H9 (cell line): Measurements from ENCODE around the gene SAMMSON. TPM values are rescaled to one million over a fixed set of nuclear protein-coding genes. Genes with fewer than 3 reads are reported as not detected.
A peak's percentile ranks its signal among the peaks of the same experiment; 100 is the strongest.

ENCODE experiments used
- DNase-seq: peaks from one replicate; pipeline ENCODE4 v3.0.0-alpha.2; 2017
- H2AFZ ChIP-seq: one replicate; pipeline ENCODE4 v1.6.1; 2013; ENCODE audit warnings: mild to moderate bottlenecking, low read length, control low read depth, moderate library complexity
- H2AK5ac ChIP-seq: 2 replicates; pipeline ENCODE4 v1.6.1; 2013; ENCODE audit warnings: low read length, control low read depth, mixed read lengths; ENCODE audit not compliant: insufficient read length
- H2BK120ac ChIP-seq: one replicate; pipeline ENCODE4 v1.6.1; 2013; ENCODE audit warnings: low read depth, mild to moderate bottlenecking, low read length, control low read depth, inconsistent platforms; ENCODE audit not compliant: poor library complexity, severe bottlenecking
- H2BK12ac ChIP-seq: 2 replicates; pipeline ENCODE4 v1.6.1; 2013; ENCODE audit warnings: low read length, control low read depth, mixed read lengths, low read depth; ENCODE audit not compliant: insufficient read length
- H2BK15ac ChIP-seq: 2 replicates; pipeline ENCODE4 v1.6.1; 2013; ENCODE audit warnings: low read depth, low read length, control low read depth
- H2BK20ac ChIP-seq: one replicate; pipeline ENCODE4 v1.6.1; 2013; ENCODE audit warnings: low read depth, mild to moderate bottlenecking, low read length, control low read depth, inconsistent platforms; ENCODE audit not compliant: poor library complexity, severe bottlenecking
- H2BK5ac ChIP-seq: 2 replicates; pipeline ENCODE4 v1.6.1; 2013; ENCODE audit warnings: low read length, control low read depth, mixed read lengths; ENCODE audit not compliant: insufficient read length
- H3K14ac ChIP-seq: 2 replicates; pipeline ENCODE4 v1.6.1; 2013; ENCODE audit warnings: low read length, control low read depth; ENCODE audit not compliant: insufficient read depth
- H3K18ac ChIP-seq: 2 replicates; pipeline ENCODE4 v1.6.1; 2013; ENCODE audit warnings: low read depth, mild to moderate bottlenecking, mixed read lengths, low read length, control low read depth; ENCODE audit not compliant: insufficient read length
- H3K23ac ChIP-seq: 2 replicates; pipeline ENCODE4 v1.6.1; 2013; ENCODE audit warnings: low read length, control low read depth, mixed read lengths, low read depth; ENCODE audit not compliant: insufficient read length
- H3K23me2 ChIP-seq: 2 replicates; pipeline ENCODE4 v1.6.1; 2013; ENCODE audit warnings: low read depth, mild to moderate bottlenecking, mixed read lengths, low read length, control low read depth; ENCODE audit not compliant: insufficient read length, poor library complexity, severe bottlenecking
- H3K27ac ChIP-seq: 2 replicates; pipeline ENCODE4 v1.5.1; 2013; ENCODE audit warnings: low read length, control low read depth, mixed read lengths, low read depth; ENCODE audit not compliant: insufficient read length
- H3K27me3 ChIP-seq: 2 replicates; pipeline ENCODE4 v1.6.1; 2013; ENCODE audit warnings: low read length, control low read depth, inconsistent platforms; ENCODE audit not compliant: insufficient read depth
- H3K4ac ChIP-seq: 2 replicates; pipeline ENCODE4 v1.6.1; 2013; ENCODE audit warnings: low read depth, mild to moderate bottlenecking, control low read depth, inconsistent platforms, low read length, moderate library complexity
- H3K4me1 ChIP-seq: 2 replicates; pipeline ENCODE4 v1.6.1; 2013; ENCODE audit warnings: low read length, control low read depth, inconsistent platforms; ENCODE audit not compliant: insufficient read depth
- H3K4me2 ChIP-seq: 2 replicates; pipeline ENCODE4 v1.6.1; 2013; ENCODE audit warnings: low read length, control low read depth, mixed read lengths; ENCODE audit not compliant: insufficient read length, insufficient read depth
- H3K56ac ChIP-seq: 2 replicates; pipeline ENCODE4 v1.6.1; 2013; ENCODE audit warnings: low read depth, mild to moderate bottlenecking, mixed read lengths, low read length, control low read depth; ENCODE audit not compliant: insufficient read length
- H3K79me1 ChIP-seq: 2 replicates; pipeline ENCODE4 v1.6.1; 2013; ENCODE audit warnings: low read depth, mild to moderate bottlenecking, moderate library complexity, low read length, control low read depth, inconsistent platforms; ENCODE audit not compliant: insufficient read depth, poor library complexity, severe bottlenecking
- H3K79me2 ChIP-seq: 2 replicates; pipeline ENCODE4 v1.6.1; 2013; ENCODE audit warnings: low read length, control low read depth, inconsistent platforms; ENCODE audit not compliant: insufficient read depth
- H3K9ac ChIP-seq: 2 replicates; pipeline ENCODE4 v1.6.1; 2013; ENCODE audit warnings: low read length, control low read depth, mixed read lengths; ENCODE audit not compliant: insufficient read length; ENCODE audit errors: extremely low read depth
- H3K9me3 ChIP-seq: one replicate; pipeline ENCODE4 v1.6.1; 2013; ENCODE audit warnings: low read depth, low read length, inconsistent platforms; ENCODE audit not compliant: control insufficient read depth
- H3T11ph ChIP-seq: one replicate; pipeline ENCODE4 v1.6.1; 2013; ENCODE audit warnings: mild to moderate bottlenecking, low read length, control low read depth, inconsistent platforms
- H4K20me1 ChIP-seq: one replicate; pipeline ENCODE4 v1.6.1; 2013; ENCODE audit not compliant: control insufficient read depth, insufficient read length, insufficient read depth
- H4K5ac ChIP-seq: 2 replicates; pipeline ENCODE4 v1.6.1; 2013; ENCODE audit warnings: low read depth, mild to moderate bottlenecking, mixed read lengths, low read length, control low read depth; ENCODE audit not compliant: insufficient read length
- H4K8ac ChIP-seq: replicated peaks from 2 replicates; pipeline ENCODE4 v1.6.1; 2013; ENCODE audit warnings: low read length, control low read depth, mixed read lengths, low read depth; ENCODE audit not compliant: insufficient read length
- H4K91ac ChIP-seq: 2 replicates; pipeline ENCODE4 v1.6.1; 2013; ENCODE audit warnings: low read depth, mild to moderate bottlenecking, moderate library complexity, mixed read lengths, low read length, control low read depth; ENCODE audit not compliant: insufficient read length
- H3K27ac Mint-ChIP-seq, 3 experiments: 2 replicates in 2 of 3; 3 replicates in 1 of 3; pipeline ENCODE4 v1.8.0; 2020 to 2021; ENCODE audit warnings: mixed read lengths in 3 of 3, mild to moderate bottlenecking in 1 of 3, moderate library complexity in 1 of 3
- H3K27me3 Mint-ChIP-seq: 2 replicates; pipeline ENCODE4 v1.8.0; 2021; ENCODE audit warnings: low read depth, mild to moderate bottlenecking, moderate library complexity, mixed read lengths
- H3K36me3 Mint-ChIP-seq, 3 experiments: 2 replicates in 2 of 3; 3 replicates in 1 of 3; pipeline ENCODE4 v1.8.0; 2020 to 2021; ENCODE audit warnings: low read depth in 3 of 3, mixed read lengths in 3 of 3; ENCODE audit not compliant: insufficient read depth in 1 of 3
- H3K4me1 Mint-ChIP-seq, 2 experiments: 2 replicates each; pipeline ENCODE4 v1.8.0; 2020; ENCODE audit warnings: mixed read lengths in 2 of 2
- H3K4me3 Mint-ChIP-seq, 2 experiments: 2 replicates in 1 of 2; 3 replicates in 1 of 2; pipeline ENCODE4 v1.8.0; 2020 to 2021; ENCODE audit warnings: mild to moderate bottlenecking in 2 of 2, mixed read lengths in 2 of 2, moderate library complexity in 1 of 2
- H3K9me3 Mint-ChIP-seq, 2 experiments: 2 replicates in 1 of 2; 3 replicates in 1 of 2; pipeline ENCODE4 v1.8.0; 2020; ENCODE audit warnings: mild to moderate bottlenecking in 2 of 2, mixed read lengths in 2 of 2, moderate library complexity in 1 of 2
- CTCF ChIP-seq: fragments of 200-600 bp; sonication (generic); conservative IDR thresholded peaks from 3 replicates; pipeline ENCODE4 v1.8.0; 2021; ENCODE audit warnings: antibody characterized with exemption, mild to moderate bottlenecking
- WGBS: extraction: QIAGEN DNeasy Blood & Tissue Kit; methylation state at CpG from one replicate; pipeline ENCODE4 v1.1.7; 2013; ENCODE audit warnings: missing lambda C conversion rate, low lambda C conversion rate, mixed read lengths; ENCODE audit not compliant: insufficient read length; ENCODE audit errors: extremely low coverage; 5-methylcytosine and 5-hydroxymethylcytosine counted together
- total RNA-seq: library from RNA; stranded (reverse); gene quantifications from 2 replicates; pipeline ENCODE4 v1.2.1, GENCODE V29; 2021

SAMMSON gene
- total RNA-seq, 1 experiment from 2014 or later: not detected

- H2AFZ ChIP-seq: no peak overlapping the region
- no peaks in the 10 kb centered on the region for H3K9me3 ChIP-seq
- no peak overlapping the region for H3K27ac ChIP-seq
- H3K23ac ChIP-seq: no peak overlapping the region
- H3K18ac ChIP-seq: no peak overlapping the region
- H3K4ac ChIP-seq: no peak overlapping the region
- H3K4me1 ChIP-seq: no peaks in the 10 kb centered on the region
- no peaks in the 10 kb centered on the region for H3K23me2 ChIP-seq
- no peak overlapping the region for H4K5ac ChIP-seq
- H4K91ac ChIP-seq: no peak overlapping the region
- no peaks in the 10 kb centered on the region for H3K4me1 Mint-ChIP-seq
- H3K56ac ChIP-seq: no peak overlapping the region
- H2BK12ac ChIP-seq: no peak overlapping the region
- no peaks in the 10 kb centered on the region for H3K36me3 Mint-ChIP-seq
- no CpG with 5 or more reads among the region's 3 CpGs for WGBS
- no peak for DNase-seq
- H2BK20ac ChIP-seq: no peak overlapping the region
- H3K14ac ChIP-seq: no peak overlapping the region
- peak overlapping the region in 1 of 3 experiments; percentile 2; a peak in 1 of 7 replicates for H3K27ac Mint-ChIP-seq
- H3K27me3 ChIP-seq: 0 out of 2 replicates have a peak, but pooled peaks cover 2% of the 10 kb centered on the region
- no peak overlapping the region for H2BK15ac ChIP-seq
- no peak overlapping the region for H4K8ac ChIP-seq
- no peak for TF ChIP-seq CTCF
- H3K4me2 ChIP-seq: no peak overlapping the region
- H3K79me2 ChIP-seq: no peaks in the 10 kb centered on the region
- H4K20me1 ChIP-seq: no peaks in the 10 kb centered on the region
- no peak overlapping the region for H2AK5ac ChIP-seq
- H2BK120ac ChIP-seq: no peak overlapping the region
- no peak overlapping the region for H2BK5ac ChIP-seq
- H3K9ac ChIP-seq: no peak overlapping the region
- H3K4me3 Mint-ChIP-seq: no peak overlapping the region
- no peaks in the 10 kb centered on the region for H3K27me3 Mint-ChIP-seq
- H3K79me1 ChIP-seq: no peaks in the 10 kb centered on the region
- H3K9me3 Mint-ChIP-seq: no peaks in the 10 kb centered on the region
- H3T11ph ChIP-seq: no peak overlapping the region
These were observed 94.7 kb downstream of the SAMMSON start for GRCh38 chr3:70094197-70094596.
